HG02885 (cell line): ENCODE measurements around the gene DYRK4.

ENCODE experiments used
- ATAC-seq: cut with Tn5 transposase; IDR thresholded peaks from one replicate; pipeline ENCODE4 v1.9.1; 2021; ENCODE audit warnings: mild to moderate bottlenecking; ENCODE audit not compliant: unreplicated experiment, poor library complexity

DYRK4 gene

GRCh38 chr12:4610481-4610880 lies 48.5 kb downstream of the DYRK4 start:
- no peak for ATAC-seq

GRCh38 chr12:4615667-4616066 lies 53.7 kb downstream of the DYRK4 start:
- ATAC-seq = no peak

GRCh38 chr12:4621511-4621910 lies 59.5 kb downstream of the DYRK4 start:
- ATAC-seq = no peak

GRCh38 chr12:4626543-4626942 lies 64.5 kb downstream of the DYRK4 start:
- no peak for ATAC-seq

GRCh38 chr12:4628406-4628805 lies 66.4 kb downstream of the DYRK4 start:
- no peak for ATAC-seq

- no peak for ATAC-seq
Measured at GRCh38 chr12:4630262-4630661, 68.3 kb downstream of the DYRK4 start.

GRCh38 chr12:4643747-4644146 lies 81.7 kb downstream of the DYRK4 start:
- peak; percentile 80 for ATAC-seq

GRCh38 chr12:4645023-4645422 lies 83.0 kb downstream of the DYRK4 start:
- no peak for ATAC-seq

GRCh38 chr12:4648104-4648500 lies 86.1 kb downstream of the DYRK4 start:
- peak; percentile 36 for ATAC-seq

- peak; percentile 78 for ATAC-seq
Measured at GRCh38 chr12:4648501-4649357, 86.7 kb downstream of the DYRK4 start, which contains the start of the genes AKAP3 and NDUFA9. Gene AKAP3, minus strand, starts transcription at chr12:4649051. Its CDS starts 10,855 bp downstream, at chr12:4638196. Gene NDUFA9, plus strand, starts transcription at chr12:4649114. Its CDS starts 13 bp downstream, at chr12:4649127.

- no peak for ATAC-seq
Measured at GRCh38 chr12:4649358-4649661, 87.3 kb downstream of the DYRK4 start.

- no peak for ATAC-seq
Measured at GRCh38 chr12:4653257-4653656, 91.2 kb downstream of the DYRK4 start.

- no peak for ATAC-seq
Measured at GRCh38 chr12:4653691-4654090, 91.7 kb downstream of the DYRK4 start.
